HEK293 (cell line): ENCODE results near the gene ARIH1.
"Not testable (repeated sequence)": the region's sequence is repeated elsewhere in the genome, so short reads cannot be mapped to it uniquely, and the experiment has no call there.

Experiments used
- CTCF ChIA-PET: fragments of 350-600 bp; formaldehyde crosslinking; extraction: SDS; loops from one replicate; lab custom pipeline; 2021; ENCODE audit warnings: antibody characterized with exemption; lab: Yijun Ruan, JAX
- POLR2A ChIA-PET: fragments of 300-600 bp; formaldehyde crosslinking; extraction: SDS; loops from one replicate; lab custom pipeline; 2020; ENCODE audit warnings: antibody characterized with exemption, inconsistent platforms; lab: Yijun Ruan, JAX
- H3K27ac ChIP-seq: fragments of 200-500 bp; sonication (Bioruptor generic); 2 replicates; pipeline ENCODE4 v1.5.1; 2014; ENCODE audit warnings: low read depth, low read length, control low read depth, inconsistent platforms; ENCODE audit errors: extremely low read depth
- H3K36me3 ChIP-seq, 2 experiments: fragments of 200-500 bp in 1 of 2; sonication (Bioruptor generic) in 1 of 2; 1 replicate in 1 of 2; 2 replicates in 1 of 2; pipeline ENCODE4 v1.5.1; 2014 to 2017; ENCODE audit warnings: inconsistent platforms in 2 of 2, low read length in 2 of 2; ENCODE audit not compliant: control insufficient read depth in 2 of 2, insufficient read depth in 1 of 2
- H3K4me1 ChIP-seq: fragments of 200-500 bp; sonication (Bioruptor generic); 2 replicates; pipeline ENCODE4 v1.5.1; 2014; ENCODE audit warnings: mild to moderate bottlenecking, low read length, inconsistent platforms; ENCODE audit not compliant: control insufficient read depth, insufficient read depth
- H3K4me3 ChIP-seq: 2 replicates; pipeline ENCODE4 v1.5.1; 2011; ENCODE audit warnings: low read depth, mild to moderate bottlenecking, control low read depth, low read length, moderate library complexity
- H3K9me3 ChIP-seq: fragments of 200-500 bp; sonication (Bioruptor generic); 2 replicates; pipeline ENCODE4 v1.5.1; 2014; ENCODE audit warnings: low read depth, low read length, inconsistent platforms; ENCODE audit not compliant: control insufficient read depth, insufficient read depth
- BCL11A ChIP-seq: fragments of 450-650 bp; formaldehyde crosslinking; IDR thresholded peaks from 2 replicates; pipeline ENCODE4 v1.5.1; 2016; ENCODE audit warnings: low read depth, missing biosample characterization, missing genetic modification characterization
- HOXD13 ChIP-seq: sonication (generic); formaldehyde crosslinking; IDR thresholded peaks from 2 replicates; pipeline ENCODE4 v1.8.0; 2022; ENCODE audit warnings: missing genetic modification reagents, borderline replicate concordance
- IKZF3 ChIP-seq: fragments of 450-650 bp; IDR thresholded peaks from 2 replicates; pipeline ENCODE4 v1.5.0; 2018; ENCODE audit warnings: missing biosample characterization, mild to moderate bottlenecking, missing genetic modification characterization, moderate library complexity
- MYNN ChIP-seq: fragments of 450-650 bp; formaldehyde crosslinking; IDR thresholded peaks from 2 replicates; pipeline ENCODE4 v1.5.1; 2016; ENCODE audit warnings: missing biosample characterization, missing genetic modification characterization, borderline replicate concordance
- PRDM10 ChIP-seq: fragments of 450-650 bp; formaldehyde crosslinking; IDR thresholded peaks from 2 replicates; pipeline ENCODE4 v1.5.1; 2016; ENCODE audit warnings: missing biosample characterization, missing genetic modification characterization
- SCRT2 ChIP-seq: fragments of 450-650 bp; formaldehyde crosslinking; IDR thresholded peaks from 2 replicates; pipeline ENCODE4 v1.5.1; 2016; ENCODE audit warnings: missing biosample characterization, missing genetic modification characterization
- SETDB1 ChIP-seq: IDR thresholded peaks from one replicate; pipeline ENCODE4 v1.6.1; 2017; ENCODE audit warnings: mild to moderate bottlenecking, low read length, moderate library complexity, mixed read lengths; ENCODE audit not compliant: insufficient read length
- ZBTB17 ChIP-seq: fragments of 450-650 bp; formaldehyde crosslinking; IDR thresholded peaks from 2 replicates; pipeline ENCODE4 v1.5.1; 2016; ENCODE audit warnings: missing biosample characterization, missing genetic modification characterization
- ZBTB26 ChIP-seq: fragments of 450-650 bp; formaldehyde crosslinking; optimal IDR thresholded peaks from 2 replicates; pipeline ENCODE3; 2016; ENCODE audit warnings: missing biosample characterization, mild to moderate bottlenecking, missing genetic modification characterization
- ZBTB8A ChIP-seq: fragments of 450-650 bp; formaldehyde crosslinking; IDR thresholded peaks from 2 replicates; pipeline ENCODE4 v1.5.1; 2016; ENCODE audit warnings: missing biosample characterization, missing genetic modification characterization
- ZNF132 ChIP-seq: fragments of 450-650 bp; formaldehyde crosslinking; IDR thresholded peaks from 2 replicates; pipeline ENCODE4 v1.5.1; 2017; ENCODE audit warnings: missing biosample characterization, missing genetic modification characterization, borderline replicate concordance
- ZNF133 ChIP-seq: fragments of 450-650 bp; formaldehyde crosslinking; IDR thresholded peaks from 2 replicates; pipeline ENCODE4 v1.5.1; 2016; ENCODE audit warnings: missing biosample characterization, missing genetic modification characterization
- ZNF146 ChIP-seq: fragments of 450-650 bp; formaldehyde crosslinking; IDR thresholded peaks from 2 replicates; pipeline ENCODE4 v1.5.1; 2016; ENCODE audit warnings: missing biosample characterization, missing genetic modification characterization
- ZNF174 ChIP-seq: fragments of 450-650 bp; formaldehyde crosslinking; IDR thresholded peaks from 2 replicates; pipeline ENCODE4 v1.5.0; 2017; ENCODE audit warnings: missing biosample characterization, mild to moderate bottlenecking, missing genetic modification characterization
- ZNF23 ChIP-seq: fragments of 450-650 bp; formaldehyde crosslinking; IDR thresholded peaks from 2 replicates; pipeline ENCODE4 v1.5.1; 2016; ENCODE audit warnings: missing biosample characterization, missing genetic modification characterization, borderline replicate concordance
- ZNF274 ChIP-seq, 2 experiments: fragments of 200-500 bp in 1 of 2; fragments of 450-650 bp in 1 of 2; sonication (Bioruptor generic) in 1 of 2; formaldehyde crosslinking in 1 of 2; IDR thresholded peaks; 2 replicates each; pipeline versions ENCODE4 v1.5.1 to v1.6.1; 2014 to 2016; ENCODE audit warnings: borderline replicate concordance in 1 of 2, inconsistent platforms in 1 of 2, low read length in 1 of 2, missing biosample characterization in 1 of 2, missing genetic modification characterization in 1 of 2
- ZNF292 ChIP-seq: fragments of 450-650 bp; formaldehyde crosslinking; IDR thresholded peaks from 2 replicates; pipeline ENCODE4 v1.5.1; 2016; ENCODE audit warnings: low read depth, missing biosample characterization, missing genetic modification characterization, borderline replicate concordance
- ZNF335 ChIP-seq: fragments of 450-650 bp; formaldehyde crosslinking; conservative IDR thresholded peaks from 2 replicates; pipeline ENCODE4 v1.5.1; 2016; ENCODE audit warnings: missing biosample characterization, missing genetic modification characterization
- ZNF501 ChIP-seq: fragments of 450-650 bp; formaldehyde crosslinking; IDR thresholded peaks from 2 replicates; pipeline ENCODE4 v1.5.1; 2016; ENCODE audit warnings: missing biosample characterization, missing genetic modification characterization
- ZNF530 ChIP-seq: fragments of 450-650 bp; formaldehyde crosslinking; IDR thresholded peaks from 2 replicates; pipeline ENCODE4 v1.5.1; 2016; ENCODE audit warnings: low read depth, missing biosample characterization, missing genetic modification characterization
- ZNF580 ChIP-seq: fragments of 450-650 bp; formaldehyde crosslinking; IDR thresholded peaks from 2 replicates; pipeline ENCODE4 v1.5.1; 2016; ENCODE audit warnings: missing biosample characterization, missing genetic modification characterization
- ZSCAN4 ChIP-seq: fragments of 450-650 bp; formaldehyde crosslinking; IDR thresholded peaks from 2 replicates; pipeline ENCODE4 v1.5.1; 2017; ENCODE audit warnings: missing biosample characterization, missing genetic modification characterization
- TF ChIP-seq, protein P1 (sequence below): fragments of 450-650 bp; formaldehyde crosslinking; IDR thresholded peaks from 2 replicates; pipeline ENCODE4 v1.5.1; 2017; ENCODE audit warnings: missing biosample characterization, missing genetic modification characterization

The ARIH1 gene

DNA sequence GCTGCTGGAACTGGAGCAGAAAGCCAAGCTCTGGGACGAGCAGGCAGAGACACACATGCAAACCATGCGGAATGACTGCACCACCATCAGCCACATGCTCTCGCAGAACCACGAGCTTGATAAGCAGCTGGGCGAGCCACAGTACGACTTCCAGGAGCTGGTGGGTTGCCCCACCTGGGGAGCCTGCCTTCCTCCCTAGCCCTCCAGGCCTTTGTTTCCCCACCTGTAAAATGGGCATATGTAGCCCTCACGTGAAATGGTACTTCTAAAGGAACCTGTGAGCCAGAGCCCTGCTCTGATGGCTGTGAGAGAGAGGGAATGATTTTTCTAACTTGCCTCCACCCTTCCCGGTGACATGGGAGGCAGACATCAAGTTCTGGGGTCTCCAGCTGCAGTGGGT is 135.7 kb downstream of the ARIH1 start:
- Histone ChIP-seq H3K27ac (no peak overlapping the region), H3K36me3 (no peaks in the 10 kb centered on the region), H3K4me3 (no peak overlapping the region), H3K9me3 (no peaks in the 10 kb centered on the region), H3K4me1 (no peaks in the 10 kb centered on the region)
- POLR2A ChIA-PET = no interaction called here
- TF ChIP-seq ZSCAN4 (tag by site-specific recombination) (no peak), HOXD13 (no peak), ZNF335 (tag by site-specific recombination) (no peak), ZNF146 (tag by site-specific recombination) (no peak), ZNF501 (tag by site-specific recombination) (no peak), ZNF580 (tag by site-specific recombination) (no peak), ZNF530 (no peak), IKZF3 (no peak), PRDM10 (tag by site-specific recombination) (no peak), ZNF132 (tag by site-specific recombination) (no peak), ZBTB26 (tag by site-specific recombination) (no peak), ZNF133 (tag by site-specific recombination) (no peak)
- CTCF ChIA-PET = interaction anchor here (1.5 kb wide), 1 partner anchor 10 kb away, joined by 14 read pairs; no protein-coding TSS in a partner anchor

GRCh38 chr15:72612324-72612723 is 138.2 kb downstream of the ARIH1 start:
- H3K36me3 ChIP-seq, H3K9me3 ChIP-seq, H3K4me1 ChIP-seq, H3K27ac ChIP-seq, POLR2A ChIA-PET, H3K4me3 ChIP-seq: not testable (repeated sequence)
- CTCF ChIA-PET = interaction anchor here (0.7 kb wide), 1 partner anchor 12 kb away, joined by 3 read pairs; no protein-coding TSS in a partner anchor
- peak; percentile 70; the same call in 1 of the 2 replicates for TF ChIP-seq SCRT2
- TF ChIP-seq, all 188 proteins: peak for 1; not testable (repeated sequence) for 187

GRCh38 chr15:72614810-72615532 is 140.8 kb downstream of the ARIH1 start:
- Histone ChIP-seq H3K4me1 (no peaks in the 10 kb centered on the region), H3K4me3 (no peak overlapping the region), H3K9me3 (no peaks in the 10 kb centered on the region), H3K36me3 (no peaks in the 10 kb centered on the region), H3K27ac (no peak overlapping the region)
- POLR2A ChIA-PET = no interaction called here
- CTCF ChIA-PET = no interaction called here
- TF ChIP-seq ZNF335 (tag by site-specific recombination) (no peak), ZBTB8A (no peak), ZNF174 (tag by site-specific recombination) (no peak), ZNF274 (IDR thresholded peaks at IDR 0.05; ENCODE audit: low read length) (no peak), ZNF274 (tag by site-specific recombination; IDR thresholded peaks at IDR 0.05; ENCODE audit: borderline replicate concordance) (no peak), ZNF292 (tag by site-specific recombination) (no peak), ZNF23 (tag by site-specific recombination) (no peak), SETDB1 (no peak), BCL11A (no peak), IKZF3 (no peak), ZBTB17 (no peak), MYNN (tag by site-specific recombination) (no peak)
- TF ChIP-seq, protein P1, sequence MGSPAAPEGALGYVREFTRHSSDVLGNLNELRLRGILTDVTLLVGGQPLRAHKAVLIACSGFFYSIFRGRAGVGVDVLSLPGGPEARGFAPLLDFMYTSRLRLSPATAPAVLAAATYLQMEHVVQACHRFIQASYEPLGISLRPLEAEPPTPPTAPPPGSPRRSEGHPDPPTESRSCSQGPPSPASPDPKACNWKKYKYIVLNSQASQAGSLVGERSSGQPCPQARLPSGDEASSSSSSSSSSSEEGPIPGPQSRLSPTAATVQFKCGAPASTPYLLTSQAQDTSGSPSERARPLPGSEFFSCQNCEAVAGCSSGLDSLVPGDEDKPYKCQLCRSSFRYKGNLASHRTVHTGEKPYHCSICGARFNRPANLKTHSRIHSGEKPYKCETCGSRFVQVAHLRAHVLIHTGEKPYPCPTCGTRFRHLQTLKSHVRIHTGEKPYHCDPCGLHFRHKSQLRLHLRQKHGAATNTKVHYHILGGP = no peak
